HL-60 (cell line): ENCODE data around the gene ORC2.

Experiments used
- DNase-seq, 2 experiments: peaks; one replicate each; pipeline ENCODE4 v3.0.0-alpha.2; 2010 to 2020; ENCODE audit warnings: low read depth in 1 of 2, low spot score in 1 of 2
- H3K27ac ChIP-seq: fragments of 250-450 bp; sonication (Bioruptor Pico); replicated peaks from 2 replicates; pipeline ENCODE4 v1.5.1; 2020; ENCODE audit warnings: mild to moderate bottlenecking, moderate library complexity
- H3K27me3 ChIP-seq: fragments of 250-450 bp; sonication (Bioruptor Pico); 2 replicates; pipeline ENCODE4 v1.5.1; 2021; ENCODE audit warnings: mild to moderate bottlenecking, moderate library complexity; ENCODE audit not compliant: insufficient read depth, poor library complexity, severe bottlenecking
- H3K4me3 ChIP-seq: replicated peaks from 2 replicates; pipeline ENCODE4 v1.5.1; 2011; ENCODE audit warnings: mild to moderate bottlenecking, control low read depth, low read length; ENCODE audit not compliant: insufficient read depth
- GABPA ChIP-seq: IDR thresholded peaks from 2 replicates; pipeline ENCODE4 v1.6.1; 2012; ENCODE audit warnings: low read depth
- POLR2AphosphoS5 ChIP-seq: IDR thresholded peaks from 2 replicates; pipeline ENCODE4 v1.6.1; 2012; ENCODE audit warnings: low read depth
- SPI1 ChIP-seq: IDR thresholded peaks from 2 replicates; pipeline ENCODE4 v1.6.1; 2012; ENCODE audit warnings: low read depth, mild to moderate bottlenecking, borderline replicate concordance
- TF ChIP-seq, protein P1 (sequence below): IDR thresholded peaks from one replicate; pipeline ENCODE4 v1.5.1; 2011; ENCODE audit warnings: low read length, control low read depth, inconsistent platforms; ENCODE audit not compliant: insufficient read depth
- TF ChIP-seq, protein P2 (sequence below): IDR thresholded peaks from 2 replicates; pipeline ENCODE4 v1.6.1; 2012; ENCODE audit warnings: low read depth; ENCODE audit not compliant: insufficient replicate concordance

Gene ORC2

DNA sequence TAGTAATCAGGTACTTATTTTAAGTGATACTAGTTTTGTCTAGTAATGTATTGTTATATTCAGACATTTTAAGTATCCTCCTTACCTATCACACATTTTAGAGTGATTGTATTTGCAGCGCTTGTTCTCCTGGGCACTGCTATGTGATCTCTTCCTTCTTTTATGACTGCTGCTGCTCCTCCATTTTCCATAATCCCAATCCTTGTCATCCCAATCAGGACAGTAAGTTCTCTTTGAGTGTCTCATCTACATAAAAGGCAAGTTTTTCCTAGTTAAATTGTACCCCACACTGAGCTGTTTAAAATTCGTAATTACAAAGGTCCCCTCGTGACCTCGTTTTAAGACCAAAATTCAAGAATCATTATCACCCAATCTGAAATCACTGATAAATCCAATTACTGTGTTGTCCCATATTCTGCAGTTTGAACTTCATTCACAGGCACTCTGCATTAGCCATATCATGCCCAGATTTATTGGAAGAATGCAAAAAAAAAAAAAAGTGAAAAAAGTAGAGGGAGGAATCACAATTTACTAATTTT is 101.8 kb downstream of the ORC2 start:
- Histone ChIP-seq H3K27me3 (no peaks in the 10 kb centered on the region), H3K4me3 (peak overlapping the region; percentile 68), H3K27ac (no peak overlapping the region)
- no peak for TF ChIP-seq GABPA
- TF ChIP-seq, protein P1, sequence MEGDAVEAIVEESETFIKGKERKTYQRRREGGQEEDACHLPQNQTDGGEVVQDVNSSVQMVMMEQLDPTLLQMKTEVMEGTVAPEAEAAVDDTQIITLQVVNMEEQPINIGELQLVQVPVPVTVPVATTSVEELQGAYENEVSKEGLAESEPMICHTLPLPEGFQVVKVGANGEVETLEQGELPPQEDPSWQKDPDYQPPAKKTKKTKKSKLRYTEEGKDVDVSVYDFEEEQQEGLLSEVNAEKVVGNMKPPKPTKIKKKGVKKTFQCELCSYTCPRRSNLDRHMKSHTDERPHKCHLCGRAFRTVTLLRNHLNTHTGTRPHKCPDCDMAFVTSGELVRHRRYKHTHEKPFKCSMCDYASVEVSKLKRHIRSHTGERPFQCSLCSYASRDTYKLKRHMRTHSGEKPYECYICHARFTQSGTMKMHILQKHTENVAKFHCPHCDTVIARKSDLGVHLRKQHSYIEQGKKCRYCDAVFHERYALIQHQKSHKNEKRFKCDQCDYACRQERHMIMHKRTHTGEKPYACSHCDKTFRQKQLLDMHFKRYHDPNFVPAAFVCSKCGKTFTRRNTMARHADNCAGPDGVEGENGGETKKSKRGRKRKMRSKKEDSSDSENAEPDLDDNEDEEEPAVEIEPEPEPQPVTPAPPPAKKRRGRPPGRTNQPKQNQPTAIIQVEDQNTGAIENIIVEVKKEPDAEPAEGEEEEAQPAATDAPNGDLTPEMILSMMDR: no peak
- no peak for TF ChIP-seq POLR2AphosphoS5
- TF ChIP-seq, protein P2, sequence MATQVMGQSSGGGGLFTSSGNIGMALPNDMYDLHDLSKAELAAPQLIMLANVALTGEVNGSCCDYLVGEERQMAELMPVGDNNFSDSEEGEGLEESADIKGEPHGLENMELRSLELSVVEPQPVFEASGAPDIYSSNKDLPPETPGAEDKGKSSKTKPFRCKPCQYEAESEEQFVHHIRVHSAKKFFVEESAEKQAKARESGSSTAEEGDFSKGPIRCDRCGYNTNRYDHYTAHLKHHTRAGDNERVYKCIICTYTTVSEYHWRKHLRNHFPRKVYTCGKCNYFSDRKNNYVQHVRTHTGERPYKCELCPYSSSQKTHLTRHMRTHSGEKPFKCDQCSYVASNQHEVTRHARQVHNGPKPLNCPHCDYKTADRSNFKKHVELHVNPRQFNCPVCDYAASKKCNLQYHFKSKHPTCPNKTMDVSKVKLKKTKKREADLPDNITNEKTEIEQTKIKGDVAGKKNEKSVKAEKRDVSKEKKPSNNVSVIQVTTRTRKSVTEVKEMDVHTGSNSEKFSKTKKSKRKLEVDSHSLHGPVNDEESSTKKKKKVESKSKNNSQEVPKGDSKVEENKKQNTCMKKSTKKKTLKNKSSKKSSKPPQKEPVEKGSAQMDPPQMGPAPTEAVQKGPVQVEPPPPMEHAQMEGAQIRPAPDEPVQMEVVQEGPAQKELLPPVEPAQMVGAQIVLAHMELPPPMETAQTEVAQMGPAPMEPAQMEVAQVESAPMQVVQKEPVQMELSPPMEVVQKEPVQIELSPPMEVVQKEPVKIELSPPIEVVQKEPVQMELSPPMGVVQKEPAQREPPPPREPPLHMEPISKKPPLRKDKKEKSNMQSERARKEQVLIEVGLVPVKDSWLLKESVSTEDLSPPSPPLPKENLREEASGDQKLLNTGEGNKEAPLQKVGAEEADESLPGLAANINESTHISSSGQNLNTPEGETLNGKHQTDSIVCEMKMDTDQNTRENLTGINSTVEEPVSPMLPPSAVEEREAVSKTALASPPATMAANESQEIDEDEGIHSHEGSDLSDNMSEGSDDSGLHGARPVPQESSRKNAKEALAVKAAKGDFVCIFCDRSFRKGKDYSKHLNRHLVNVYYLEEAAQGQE: no peak
- TF ChIP-seq SPI1: no peak
- DNase-seq: no peak

GRCh38 chr2:200860092-200860795 is 103.2 kb downstream of the ORC2 start:
- Histone ChIP-seq H3K4me3 (no peak overlapping the region), H3K27me3 (no peaks in the 10 kb centered on the region), H3K27ac (no peak overlapping the region)
- no peak for TF ChIP-seq GABPA
- no peak for TF ChIP-seq SPI1
- no peak for TF ChIP-seq POLR2AphosphoS5
- TF ChIP-seq, protein P2: no peak
- TF ChIP-seq, protein P1: no peak
- DNase-seq: no peak
